GM23248 (cell line): ENCODE data around the gene ALK.

ENCODE experiments used
- EZH2 ChIP-seq: fragments of 200-600 bp; sonication (generic); IDR thresholded peaks from 2 replicates; pipeline ENCODE4 v1.6.1; 2018; ENCODE audit warnings: antibody characterized with exemption, mild to moderate bottlenecking; ENCODE audit not compliant: insufficient read depth, poor library complexity, severe bottlenecking
- EZH2phosphoT487 ChIP-seq: fragments of 200-600 bp; sonication (generic); IDR thresholded peaks from 2 replicates; pipeline ENCODE4 v1.6.1; 2018; ENCODE audit warnings: antibody characterized with exemption, moderate library complexity, mild to moderate bottlenecking, low read depth; ENCODE audit not compliant: insufficient read depth

- no peak for TF ChIP-seq EZH2phosphoT487
- no peak for TF ChIP-seq EZH2
Measured at GRCh38 chr2:29598978-29599377, 322.4 kb downstream of the ALK start.
